Brain microvascular endothelial cell (primary cell): Measurements from ENCODE around the gene POLA1.

Source experiments
- DNase-seq: peaks from one replicate; pipeline ENCODE4 v3.0.0-alpha.2; 2020
- H3K27ac ChIP-seq: fragments of 250-450 bp; sonication (Bioruptor Pico); 2 replicates; pipeline ENCODE4 v1.5.1; 2020; ENCODE audit warnings: mild to moderate bottlenecking, moderate library complexity
- H3K27me3 ChIP-seq: fragments of 250-450 bp; sonication (Bioruptor Pico); replicated peaks from 2 replicates; pipeline ENCODE4 v1.5.1; 2020; ENCODE audit warnings: mild to moderate bottlenecking
- H3K36me3 ChIP-seq: fragments of 250-450 bp; sonication (Bioruptor Pico); replicated peaks from 2 replicates; pipeline ENCODE4 v1.5.1; 2020; ENCODE audit warnings: mild to moderate bottlenecking
- H3K4me3 ChIP-seq: 2 replicates; pipeline ENCODE4 v1.5.1; 2011; ENCODE audit warnings: low read depth, mild to moderate bottlenecking, control low read depth, low read length, moderate library complexity
- CTCF ChIP-seq: IDR thresholded peaks from 2 replicates; pipeline ENCODE4 v1.5.1; 2011; ENCODE audit warnings: low read depth, mild to moderate bottlenecking, moderate library complexity, low read length, control low read depth, inconsistent platforms; ENCODE audit errors: missing control alignments
- in situ Hi-C: cut with HindIII; loops from 2 replicates; pipeline ENCODE4 v1.10.0; 2017; ENCODE audit warnings: low sequenced_read_pairs, low pct_ligation_motif_present

POLA1 gene

GRCh38 chrX:25004040-25004439 lies 310.3 kb downstream of the POLA1 start:
- in situ Hi-C loops: no loop called here
- Histone ChIP-seq H3K36me3 (no peaks in the 10 kb centered on the region), H3K27me3 (peaks cover 39% of the 10 kb centered on the region), H3K27ac (no peak overlapping the region), H3K4me3 (no peak overlapping the region)
- no peak for TF ChIP-seq CTCF
- no peak for DNase-seq

GRCh38 chrX:25004485-25005032 lies 310.8 kb downstream of the POLA1 start:
- no peak for TF ChIP-seq CTCF
- Histone ChIP-seq H3K27ac (no peak overlapping the region), H3K36me3 (no peaks in the 10 kb centered on the region), H3K4me3 (no peak overlapping the region), H3K27me3 (peaks cover 39% of the 10 kb centered on the region)
- DNase-seq: no peak
- in situ Hi-C loops: no loop called here

- in situ Hi-C loops: no loop called here
- Histone ChIP-seq H3K36me3 (no peaks in the 10 kb centered on the region), H3K27ac (no peak overlapping the region), H3K27me3 (peaks cover 39% of the 10 kb centered on the region), H3K4me3 (no peak overlapping the region)
- TF ChIP-seq CTCF: no peak
- no peak for DNase-seq
Observed at GRCh38 chrX:25005034-25005381, 311.3 kb downstream of the POLA1 start.

- H3K27ac ChIP-seq: no peak overlapping the region
- no peak for DNase-seq
- no peak overlapping the region for H3K4me3 ChIP-seq
- in situ Hi-C loops: no loop called here
- TF ChIP-seq CTCF: no peak
- H3K27me3 ChIP-seq: peaks cover 39% of the 10 kb centered on the region
- H3K36me3 ChIP-seq: no peaks in the 10 kb centered on the region
Observed at GRCh38 chrX:25005382-25006185, 311.9 kb downstream of the POLA1 start.

GRCh38 chrX:25006586-25007058 lies 312.9 kb downstream of the POLA1 start:
- in situ Hi-C loops: no loop called here
- no peak for DNase-seq
- Histone ChIP-seq H3K27me3 (peaks cover 42% of the 10 kb centered on the region), H3K4me3 (no peak overlapping the region), H3K36me3 (no peaks in the 10 kb centered on the region), H3K27ac (no peak overlapping the region)
- no peak for TF ChIP-seq CTCF
